H1 (cell line): Measurements from ENCODE around the gene KLHL10. TPM values are rescaled to one million over a fixed set of nuclear protein-coding genes. Genes with fewer than 3 reads are reported as not detected.

Source experiments
- CHD1 ChIP-seq: IDR thresholded peaks from 2 replicates; pipeline ENCODE4 v1.6.1; 2012; ENCODE audit warnings: low read depth, low read length, improper control_type of control experiment
- HDAC6 ChIP-seq: IDR thresholded peaks from one replicate; pipeline ENCODE4 v1.7.1; 2012; ENCODE audit warnings: low read depth, mild to moderate bottlenecking, inconsistent platforms, low read length, moderate library complexity
- SP2 ChIP-seq: IDR thresholded peaks from 2 replicates; pipeline ENCODE4 v1.6.1; 2012; ENCODE audit warnings: mild to moderate bottlenecking, low read length, inconsistent platforms
- polyA plus RNA-seq, 7 experiments: library from polyadenylated mRNA; depleted of rRNA in 3 of 7; stranded (reverse) in 5 of 7; unstranded in 2 of 7; fragments of >200 nt in 5 of 7; fragments of 200-250 nt in 2 of 7; gene quantifications; 1 replicate in 5 of 7; 2 replicates in 1 of 7; 4 replicates in 1 of 7; pipeline versions ENCODE4 v1.2.1 to v1.2.3, GENCODE V29; 2011 to 2013; ENCODE audit warnings: missing spikeins in 2 of 7, mixed read lengths in 2 of 7
- total RNA-seq: library from RNA; stranded (reverse); fragmentation: NEBNext Ultra II Directional; extraction: Animal tissue kit (Norgen Biotek cat#: 25700); gene quantifications from 2 replicates; pipeline ENCODE4 v1.2.1, GENCODE V29; 2021
- TF ChIP-seq, protein P1 (sequence below): IDR thresholded peaks from 2 replicates; pipeline ENCODE4 v1.6.1; 2011; ENCODE audit warnings: low read depth, mild to moderate bottlenecking, low read length; ENCODE audit not compliant: insufficient read depth

KLHL10 gene
- total and polyA plus RNA-seq, 2 of the 8 experiments (the other 6 are each of a cell fraction or from before 2014, with no cell fraction given), result 0.19 to 0.26 TPM

DNA sequence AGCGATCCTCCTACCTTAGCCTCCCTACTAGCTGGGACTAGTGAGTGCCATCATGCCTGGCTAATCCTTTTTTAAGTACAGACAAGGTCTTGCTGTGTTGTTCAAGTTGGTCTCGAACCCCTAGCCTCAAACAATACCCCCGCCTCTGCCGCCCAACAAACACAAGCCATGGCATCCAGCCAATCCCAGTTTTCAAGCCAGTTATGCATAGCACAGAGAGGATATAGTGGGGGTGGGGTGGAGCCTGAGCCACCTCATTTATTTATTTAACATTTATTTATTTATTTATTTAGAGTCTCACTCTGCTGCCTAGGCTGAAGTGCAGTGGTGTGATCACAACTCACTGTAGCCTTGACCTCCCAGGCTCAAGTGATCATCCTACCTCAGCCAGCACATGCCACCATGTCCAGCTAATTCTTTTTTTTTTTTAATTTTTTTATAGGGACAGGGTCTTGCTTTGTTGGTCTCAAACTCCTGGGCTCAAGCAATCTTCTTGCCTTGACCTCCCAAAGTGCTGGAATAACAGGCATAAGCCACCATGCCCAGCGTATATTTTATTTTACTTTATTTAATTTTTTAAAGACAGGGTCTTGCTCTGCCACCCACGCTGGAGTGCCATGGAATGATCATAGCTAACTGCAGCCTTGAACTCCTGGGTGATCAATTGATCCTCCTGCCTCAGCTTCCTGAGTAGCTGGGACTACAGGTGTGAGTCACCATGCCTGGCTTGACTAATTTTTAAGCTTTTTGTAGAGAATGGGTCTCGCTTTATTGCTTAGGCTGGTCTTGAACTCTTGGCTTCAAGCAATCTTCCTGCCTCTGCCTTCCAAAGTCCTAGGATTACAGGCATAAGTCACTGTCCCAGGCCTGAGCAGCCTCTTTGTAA is 53.8 kb downstream of the KLHL10 start (continued):
- TF ChIP-seq CHD1 (no peak), HDAC6 (no peak), SP2 (no peak)
- TF ChIP-seq, protein P1, sequence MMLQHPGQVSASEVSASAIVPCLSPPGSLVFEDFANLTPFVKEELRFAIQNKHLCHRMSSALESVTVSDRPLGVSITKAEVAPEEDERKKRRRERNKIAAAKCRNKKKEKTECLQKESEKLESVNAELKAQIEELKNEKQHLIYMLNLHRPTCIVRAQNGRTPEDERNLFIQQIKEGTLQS, result no peak
